Hepatocyte (in vitro differentiated cells): ENCODE measurements around the gene PROSER2. TPM values are rescaled to one million over a fixed set of nuclear protein-coding genes. Genes with fewer than 3 reads are reported as not detected.

ENCODE experiments used
- DNase-seq: peaks from one replicate; pipeline ENCODE4 v3.0.0-alpha.2; 2016; ENCODE audit warnings: low spot score
- H2AFZ ChIP-seq: fragments of 200-600 bp; sonication (generic); 2 replicates; pipeline ENCODE4 v1.6.0; 2016; ENCODE audit warnings: antibody characterized with exemption, mild to moderate bottlenecking
- H3K27ac ChIP-seq: fragments of 200-600 bp; sonication (generic); 2 replicates; pipeline ENCODE4 v1.5.1; 2016; ENCODE audit warnings: mild to moderate bottlenecking
- H3K27me3 ChIP-seq: fragments of 200-600 bp; sonication (generic); 2 replicates; pipeline ENCODE4 v1.6.1; 2016
- H3K36me3 ChIP-seq: fragments of 200-600 bp; sonication (generic); replicated peaks from 2 replicates; pipeline ENCODE4 v1.5.1; 2016; ENCODE audit warnings: low read depth; ENCODE audit not compliant: insufficient read depth
- H3K4me1 ChIP-seq: fragments of 200-600 bp; sonication (generic); 2 replicates; pipeline ENCODE4 v1.5.1; 2016; ENCODE audit warnings: mild to moderate bottlenecking, moderate library complexity; ENCODE audit not compliant: insufficient read depth
- H3K4me2 ChIP-seq: fragments of 200-600 bp; sonication (generic); 2 replicates; pipeline ENCODE4 v1.6.0; 2016
- H3K4me3 ChIP-seq: fragments of 200-600 bp; sonication (generic); 2 replicates; pipeline ENCODE4 v1.5.1; 2016; ENCODE audit warnings: mild to moderate bottlenecking
- H3K79me2 ChIP-seq: fragments of 200-600 bp; sonication (generic); 2 replicates; pipeline ENCODE4 v1.6.0; 2017; ENCODE audit warnings: mild to moderate bottlenecking
- H3K9me2 ChIP-seq: fragments of 200-600 bp; sonication (generic); replicated peaks from 2 replicates; pipeline ENCODE4 v1.6.0; 2017; ENCODE audit warnings: mild to moderate bottlenecking; ENCODE audit not compliant: insufficient read depth
- H3K9me3 ChIP-seq: fragments of 200-600 bp; sonication (generic); 2 replicates; pipeline ENCODE4 v1.5.1; 2016; ENCODE audit warnings: low read depth, mild to moderate bottlenecking
- H4K20me1 ChIP-seq: fragments of 200-600 bp; sonication (generic); 2 replicates; pipeline ENCODE4 v1.6.0; 2016; ENCODE audit warnings: mild to moderate bottlenecking; ENCODE audit not compliant: insufficient read depth, poor library complexity, severe bottlenecking
- EZH2 ChIP-seq: fragments of 200-600 bp; sonication (generic); IDR thresholded peaks from 2 replicates; pipeline ENCODE4 v1.6.1; 2016; ENCODE audit warnings: antibody characterized with exemption, mild to moderate bottlenecking, borderline replicate concordance
- EZH2phosphoT487 ChIP-seq: fragments of 200-600 bp; sonication (generic); IDR thresholded peaks from one replicate; pipeline ENCODE4 v1.6.1; 2018; ENCODE audit warnings: antibody characterized with exemption, mild to moderate bottlenecking, low read depth, moderate library complexity; ENCODE audit not compliant: unreplicated experiment, severe bottlenecking
- WGBS: methylation state at CpG from one replicate; pipeline ENCODE4 v1.1.6; 2016; ENCODE audit warnings: low lambda C conversion rate; ENCODE audit errors: missing lambda C conversion rate; 5-methylcytosine and 5-hydroxymethylcytosine counted together
- polyA plus RNA-seq: library from polyadenylated mRNA; unstranded; fragments of >200 nt; fragmentation: Nextera tagmentation; extraction: Ambion mirVana; gene quantifications from 2 replicates; pipeline ENCODE4 v1.2.1, GENCODE V29; 2016
- total RNA-seq: library from RNA; depleted of rRNA; stranded (reverse); fragments of >200 nt; gene quantifications from 2 replicates; pipeline ENCODE4 v1.2.3, GENCODE V29; 2014
- TF ChIP-seq, protein P1 (sequence below): fragments of 200-600 bp; sonication (generic); IDR thresholded peaks from 2 replicates; pipeline ENCODE4 v1.5.1; 2016; ENCODE audit warnings: antibody characterized with exemption, mild to moderate bottlenecking; ENCODE audit not compliant: poor library complexity

The PROSER2 gene
- total and polyA plus RNA-seq, 2 experiments from 2014 or later = 13.3 to 39.9 TPM

- H3K9me2 ChIP-seq = no peaks in the 10 kb centered on the region
- H3K4me2 ChIP-seq = peak overlapping the region; percentile 60
- no peak overlapping the region for H2AFZ ChIP-seq
- no peaks in the 10 kb centered on the region for H3K27me3 ChIP-seq
- no peak overlapping the region for H3K4me3 ChIP-seq
- H3K9me3 ChIP-seq = no peaks in the 10 kb centered on the region
- DNase-seq = peak; percentile 45
- TF ChIP-seq, protein P1, sequence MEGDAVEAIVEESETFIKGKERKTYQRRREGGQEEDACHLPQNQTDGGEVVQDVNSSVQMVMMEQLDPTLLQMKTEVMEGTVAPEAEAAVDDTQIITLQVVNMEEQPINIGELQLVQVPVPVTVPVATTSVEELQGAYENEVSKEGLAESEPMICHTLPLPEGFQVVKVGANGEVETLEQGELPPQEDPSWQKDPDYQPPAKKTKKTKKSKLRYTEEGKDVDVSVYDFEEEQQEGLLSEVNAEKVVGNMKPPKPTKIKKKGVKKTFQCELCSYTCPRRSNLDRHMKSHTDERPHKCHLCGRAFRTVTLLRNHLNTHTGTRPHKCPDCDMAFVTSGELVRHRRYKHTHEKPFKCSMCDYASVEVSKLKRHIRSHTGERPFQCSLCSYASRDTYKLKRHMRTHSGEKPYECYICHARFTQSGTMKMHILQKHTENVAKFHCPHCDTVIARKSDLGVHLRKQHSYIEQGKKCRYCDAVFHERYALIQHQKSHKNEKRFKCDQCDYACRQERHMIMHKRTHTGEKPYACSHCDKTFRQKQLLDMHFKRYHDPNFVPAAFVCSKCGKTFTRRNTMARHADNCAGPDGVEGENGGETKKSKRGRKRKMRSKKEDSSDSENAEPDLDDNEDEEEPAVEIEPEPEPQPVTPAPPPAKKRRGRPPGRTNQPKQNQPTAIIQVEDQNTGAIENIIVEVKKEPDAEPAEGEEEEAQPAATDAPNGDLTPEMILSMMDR = no peak
- no peak for TF ChIP-seq EZH2phosphoT487
- TF ChIP-seq EZH2 = no peak
- 38% methylated on average over 4 of the region's 4 CpGs for WGBS
- peak overlapping the region; percentile 85 for H3K27ac ChIP-seq
- H3K4me1 ChIP-seq = peaks cover 30% of the 10 kb centered on the region
- peaks cover 78% of the 10 kb centered on the region for H3K79me2 ChIP-seq
- no peaks in the 10 kb centered on the region for H4K20me1 ChIP-seq
- no peaks in the 10 kb centered on the region for H3K36me3 ChIP-seq
Measured at GRCh38 chr10:11830836-11831519, 7.8 kb downstream of the PROSER2 start.

- H3K27me3 ChIP-seq = no peaks in the 10 kb centered on the region
- H3K9me3 ChIP-seq = no peaks in the 10 kb centered on the region
- H3K4me1 ChIP-seq = peaks cover 30% of the 10 kb centered on the region
- no peaks in the 10 kb centered on the region for H4K20me1 ChIP-seq
- H3K4me2 ChIP-seq = peak overlapping the region; percentile 60
- 39% methylated on average over 7 of the region's 7 CpGs for WGBS
- H2AFZ ChIP-seq = no peak overlapping the region
- H3K79me2 ChIP-seq = peaks cover 78% of the 10 kb centered on the region
- no peaks in the 10 kb centered on the region for H3K36me3 ChIP-seq
- no peak for TF ChIP-seq EZH2phosphoT487
- TF ChIP-seq EZH2 = no peak
- TF ChIP-seq, protein P1 = no peak
- H3K9me2 ChIP-seq = no peaks in the 10 kb centered on the region
- peak overlapping the region; percentile 85 for H3K27ac ChIP-seq
- peak; percentile 32 for DNase-seq
- H3K4me3 ChIP-seq = no peak overlapping the region
Measured at GRCh38 chr10:11831520-11831951, 8.4 kb downstream of the PROSER2 start.

DNA sequence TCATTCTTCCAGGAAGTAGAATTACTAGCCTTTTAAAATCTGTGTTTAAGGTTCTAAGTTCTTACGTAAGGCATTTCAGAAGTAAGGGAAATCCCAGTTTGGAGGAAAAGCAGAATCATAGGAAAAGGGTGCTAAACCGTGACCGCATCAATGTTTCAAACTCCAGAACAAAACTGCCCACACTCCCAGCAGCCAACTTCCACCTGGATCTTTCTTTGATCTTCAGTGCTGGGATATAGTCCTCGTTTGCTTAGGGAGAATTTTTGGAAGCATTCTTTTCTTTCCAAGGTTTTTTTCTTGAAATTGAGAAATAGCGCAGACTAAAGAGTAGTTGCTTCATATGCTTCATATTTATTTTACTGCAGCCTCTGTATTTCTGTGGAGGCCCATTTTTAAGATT lies 8.9 kb downstream of the PROSER2 start:
- H4K20me1 ChIP-seq = no peaks in the 10 kb centered on the region
- H2AFZ ChIP-seq = no peak overlapping the region
- H3K27ac ChIP-seq = peak overlapping the region; percentile 85
- peak overlapping the region; percentile 8 for H3K4me3 ChIP-seq
- no peaks in the 10 kb centered on the region for H3K27me3 ChIP-seq
- H3K4me2 ChIP-seq = peak overlapping the region; percentile 60
- WGBS = 70% methylated on average over 5 of the region's 5 CpGs
- no peaks in the 10 kb centered on the region for H3K9me2 ChIP-seq
- peaks cover 78% of the 10 kb centered on the region for H3K79me2 ChIP-seq
- no peaks in the 10 kb centered on the region for H3K36me3 ChIP-seq
- no peak for DNase-seq
- TF ChIP-seq, protein P1 = no peak
- no peak for TF ChIP-seq EZH2phosphoT487
- no peak for TF ChIP-seq EZH2
- H3K9me3 ChIP-seq = no peaks in the 10 kb centered on the region
- peaks cover 30% of the 10 kb centered on the region for H3K4me1 ChIP-seq
